ENCODE data around the gene R3HDM1. TPM values are rescaled to one million over a fixed set of nuclear protein-coding genes. Genes with fewer than 3 reads are reported as not detected.

R3HDM1 gene
- total RNA-seq, 1 donor from 2014 or later: 44.7 TPM

- no peak overlapping the region for H3K4me3 Mint-ChIP-seq (ENCODE audit: unreplicated experiment)
- TF ChIP-seq EZH2 (IDR thresholded peaks at IDR 0.05; ENCODE audit: insufficient read depth, low read length) (no peak), CTCF (IDR thresholded peaks at IDR 0.05; ENCODE audit: insufficient read depth, low read depth, low read length) (no peak)
- Histone ChIP-seq H3K36me3 (ENCODE audit: insufficient read depth, low read length) (no peaks in the 10 kb centered on the region), H3K4me3 (ENCODE audit: insufficient read depth, low read depth, low read length) (no peak overlapping the region), H3K79me2 (ENCODE audit: insufficient read depth, low read length) (peaks cover 49% of the 10 kb centered on the region), H3K27ac (ENCODE audit: low read depth, low read length) (no peak overlapping the region), H3K27me3 (ENCODE audit: insufficient read depth, low read length) (no peaks in the 10 kb centered on the region), H3K9ac (ENCODE audit: low read length) (no peak overlapping the region), H3K9me3 (ENCODE audit: insufficient read depth, low read depth, low read length) (no peaks in the 10 kb centered on the region), H2AFZ (ENCODE audit: low read depth, low read length) (no peak overlapping the region), H3K4me1 (ENCODE audit: insufficient read depth, low read length) (no peaks in the 10 kb centered on the region), H4K20me1 (ENCODE audit: insufficient read depth, low read length) (peaks cover 2% of the 10 kb centered on the region), H3K4me2 (ENCODE audit: low read length) (no peak overlapping the region)
- H3K27ac Mint-ChIP-seq (ENCODE audit: unreplicated experiment): no peak overlapping the region
- peaks cover 2% of the 10 kb centered on the region for H3K9me3 Mint-ChIP-seq (ENCODE audit: unreplicated experiment)
- H3K27me3 Mint-ChIP-seq (ENCODE audit: low read depth, unreplicated experiment): no peaks in the 10 kb centered on the region
- FAIRE-seq (no peak), DNase-seq (ENCODE audit: low read depth) (peak; percentile 49)
- H3K36me3 Mint-ChIP-seq (ENCODE audit: low read depth, unreplicated experiment): peaks cover 10% of the 10 kb centered on the region
- H3K4me1 Mint-ChIP-seq (ENCODE audit: low read depth, unreplicated experiment): peaks cover 7% of the 10 kb centered on the region
Observed at GRCh38 chr2:135563793-135564192, 32.5 kb downstream of the R3HDM1 start.

- Mint-ChIP-seq H3K4me1 (ENCODE audit: low read depth, unreplicated experiment) (no peaks in the 10 kb centered on the region), H3K27me3 (ENCODE audit: low read depth, unreplicated experiment) (no peaks in the 10 kb centered on the region), H3K4me3 (ENCODE audit: unreplicated experiment) (no peak overlapping the region), H3K36me3 (ENCODE audit: low read depth, unreplicated experiment) (peaks cover 2% of the 10 kb centered on the region), H3K9me3 (ENCODE audit: unreplicated experiment) (no peaks in the 10 kb centered on the region), H3K27ac (ENCODE audit: unreplicated experiment) (no peak overlapping the region)
- Histone ChIP-seq H3K27ac (ENCODE audit: low read depth, low read length) (no peak overlapping the region), H2AFZ (ENCODE audit: low read depth, low read length) (no peak overlapping the region), H3K9me3 (ENCODE audit: insufficient read depth, low read depth, low read length) (no peaks in the 10 kb centered on the region), H3K79me2 (ENCODE audit: insufficient read depth, low read length) (peaks cover 12% of the 10 kb centered on the region), H3K9ac (ENCODE audit: low read length) (no peak overlapping the region), H3K4me3 (ENCODE audit: insufficient read depth, low read depth, low read length) (no peak overlapping the region), H4K20me1 (ENCODE audit: insufficient read depth, low read length) (no peaks in the 10 kb centered on the region), H3K4me2 (ENCODE audit: low read length) (no peak overlapping the region), H3K36me3 (ENCODE audit: insufficient read depth, low read length) (no peaks in the 10 kb centered on the region), H3K4me1 (ENCODE audit: insufficient read depth, low read length) (no peaks in the 10 kb centered on the region), H3K27me3 (ENCODE audit: insufficient read depth, low read length) (no peaks in the 10 kb centered on the region)
- FAIRE-seq (no peak), DNase-seq (ENCODE audit: low read depth) (no peak)
- TF ChIP-seq CTCF (IDR thresholded peaks at IDR 0.05; ENCODE audit: insufficient read depth, low read depth, low read length) (no peak), EZH2 (IDR thresholded peaks at IDR 0.05; ENCODE audit: insufficient read depth, low read length) (no peak)
Observed at GRCh38 chr2:135570884-135571283, 39.6 kb downstream of the R3HDM1 start.

GRCh38 chr2:135573620-135574019, 42.3 kb downstream of the R3HDM1 start:
- peaks cover 2% of the 10 kb centered on the region for H3K36me3 Mint-ChIP-seq (ENCODE audit: low read depth, unreplicated experiment)
- H3K27me3 ChIP-seq (ENCODE audit: insufficient read depth, low read length): no peaks in the 10 kb centered on the region
- H3K9me3 Mint-ChIP-seq (ENCODE audit: unreplicated experiment): no peaks in the 10 kb centered on the region
- H3K9me3 ChIP-seq (ENCODE audit: insufficient read depth, low read depth, low read length): no peaks in the 10 kb centered on the region
- no peak overlapping the region for H3K4me3 ChIP-seq (ENCODE audit: insufficient read depth, low read depth, low read length)
- no peak overlapping the region for H3K9ac ChIP-seq (ENCODE audit: low read length)
- H3K27ac Mint-ChIP-seq (ENCODE audit: unreplicated experiment): no peak overlapping the region
- peaks cover 4% of the 10 kb centered on the region for H3K79me2 ChIP-seq (ENCODE audit: insufficient read depth, low read length)
- no peaks in the 10 kb centered on the region for H4K20me1 ChIP-seq (ENCODE audit: insufficient read depth, low read length)
- DNase-seq (ENCODE audit: low read depth) (no peak), FAIRE-seq (no peak)
- no peak overlapping the region for H3K4me2 ChIP-seq (ENCODE audit: low read length)
- no peaks in the 10 kb centered on the region for H3K27me3 Mint-ChIP-seq (ENCODE audit: low read depth, unreplicated experiment)
- no peak overlapping the region for H2AFZ ChIP-seq (ENCODE audit: low read depth, low read length)
- no peak overlapping the region for H3K27ac ChIP-seq (ENCODE audit: low read depth, low read length)
- no peak for TF ChIP-seq CTCF (IDR thresholded peaks at IDR 0.05; ENCODE audit: insufficient read depth, low read depth, low read length)
- H3K4me3 Mint-ChIP-seq (ENCODE audit: unreplicated experiment): no peak overlapping the region
- no peaks in the 10 kb centered on the region for H3K4me1 ChIP-seq (ENCODE audit: insufficient read depth, low read length)
- H3K36me3 ChIP-seq (ENCODE audit: insufficient read depth, low read length): no peaks in the 10 kb centered on the region
- no peaks in the 10 kb centered on the region for H3K4me1 Mint-ChIP-seq (ENCODE audit: low read depth, unreplicated experiment)

Measured in astrocyte (in vitro differentiated cells and primary cell).